GM12878 (cell line): ENCODE results near the gene LRRC61. TPM values are rescaled to one million over a fixed set of nuclear protein-coding genes. Genes with fewer than 3 reads are reported as not detected.
A peak's percentile ranks its signal among the peaks of the same experiment; 100 is the strongest.

Experiments
- ATAC-seq: fragments of 200-7000 bp; cut with Tn5 transposase; 3 replicates; pipeline ENCODE4 v1.9.1; 2020; ENCODE audit warnings: mild to moderate bottlenecking, moderate library complexity
- BruUV-seq: library from RNA; stranded (reverse); fragments of 400-500 nt; replicated peaks from 2 replicates; lab custom pipeline; 2021; lab: Mats Ljungman, UMichigan
- CTCF ChIA-PET: fragments of 300-600 bp; sonication (Branson Sonifier 250); formaldehyde crosslinking; extraction: SDS; loops from one replicate; lab custom pipeline; 2021; ENCODE audit warnings: inconsistent platforms; lab: Yijun Ruan, JAX
- POLR2A ChIA-PET: fragments of 350-600 bp; formaldehyde crosslinking; extraction: SDS; loops from one replicate; lab custom pipeline; 2021; ENCODE audit warnings: inconsistent platforms; lab: Charles Lee
- RAD21 ChIA-PET: fragments of 300-600 bp; sonication (Branson Sonifier 250); formaldehyde crosslinking; loops from one replicate; lab custom pipeline; 2023; ENCODE audit warnings: antibody characterized with exemption; ENCODE audit not compliant: unreplicated experiment; lab: Charles Lee
- SMC1A ChIA-PET: fragments of 300-600 bp; sonication (Branson Sonifier 250); formaldehyde crosslinking; loops from one replicate; lab custom pipeline; 2023; ENCODE audit not compliant: unreplicated experiment, uncharacterized antibody; lab: Charles Lee
- DNase-seq: peaks from one replicate; pipeline ENCODE4 v3.0.0-alpha.2; 2011; ENCODE audit warnings: low read depth, low spot score
- FAIRE-seq: peaks from 3 replicates; lab custom pipeline; 2011; peaks lifted over from hg19 to GRCh38; lab: Jason Lieb, UNC
- H2AFZ ChIP-seq: 2 replicates; pipeline ENCODE4 v1.6.0; 2011; ENCODE audit warnings: low read depth, low read length, control low read depth; ENCODE audit not compliant: control insufficient read depth
- H3K27ac ChIP-seq: 2 replicates; pipeline ENCODE4 v1.5.1; 2011; ENCODE audit warnings: control low read depth; ENCODE audit not compliant: control insufficient read depth, insufficient read depth
- H3K27me3 ChIP-seq, 2 experiments: replicated peaks in 1 of 2; 2 replicates each; pipeline versions ENCODE4 v1.6.0 to v1.6.1; 2011; ENCODE audit warnings: low read length in 1 of 2; ENCODE audit not compliant: control insufficient read depth in 2 of 2, insufficient read depth in 2 of 2
- H3K36me3 ChIP-seq, 2 experiments: 2 replicates each; pipeline ENCODE4 v1.5.1; 2011; ENCODE audit warnings: low read length in 1 of 2; ENCODE audit not compliant: control insufficient read depth in 2 of 2, insufficient read depth in 2 of 2
- H3K4me1 ChIP-seq: 2 replicates; pipeline ENCODE4 v1.6.1; 2011; ENCODE audit warnings: mild to moderate bottlenecking, low read length, moderate library complexity, mixed read lengths; ENCODE audit not compliant: control insufficient read depth, insufficient read depth
- H3K4me2 ChIP-seq: 2 replicates; pipeline ENCODE4 v1.6.0; 2011; ENCODE audit warnings: control low read depth; ENCODE audit not compliant: control insufficient read depth, insufficient read depth
- H3K4me3 ChIP-seq: fragments of 200-600 bp; sonication (generic); 2 replicates; pipeline ENCODE4 v1.5.1; 2016
- H3K79me2 ChIP-seq: 2 replicates; pipeline ENCODE4 v1.6.0; 2011; ENCODE audit warnings: low read length; ENCODE audit not compliant: control insufficient read depth, insufficient read depth
- H3K9ac ChIP-seq: 2 replicates; pipeline ENCODE4 v1.8.0; 2011; ENCODE audit warnings: low read length, control low read depth, mixed read lengths; ENCODE audit not compliant: control insufficient read depth, insufficient read depth
- H3K9me3 ChIP-seq: replicated peaks from 3 replicates; pipeline ENCODE4 v1.5.1; 2011; ENCODE audit warnings: mild to moderate bottlenecking, low read length; ENCODE audit not compliant: control insufficient read depth, insufficient read depth
- H4K20me1 ChIP-seq: 2 replicates; pipeline ENCODE4 v1.6.0; 2011; ENCODE audit not compliant: control insufficient read depth, insufficient read depth
- BACH1 ChIP-seq: fragments of 450-650 bp; IDR thresholded peaks from 2 replicates; pipeline ENCODE4 v1.6.1; 2017; ENCODE audit warnings: mild to moderate bottlenecking, borderline replicate concordance
- BCLAF1 ChIP-seq: fragments of 450-650 bp; IDR thresholded peaks from 2 replicates; pipeline ENCODE4 v1.6.1; 2017; ENCODE audit warnings: antibody characterized with exemption, mild to moderate bottlenecking, moderate library complexity
- KLF5 ChIP-seq: fragments of 450-650 bp; IDR thresholded peaks from 2 replicates; pipeline ENCODE4 v1.6.1; 2014; ENCODE audit warnings: mild to moderate bottlenecking; ENCODE audit not compliant: partially characterized antibody
- NFXL1 ChIP-seq: fragments of 450-650 bp; IDR thresholded peaks from 2 replicates; pipeline ENCODE4 v1.6.1; 2017; ENCODE audit warnings: antibody characterized with exemption, mild to moderate bottlenecking, borderline replicate concordance
- NR2C2 ChIP-seq: IDR thresholded peaks from 2 replicates; pipeline ENCODE4 v1.6.1; 2011; ENCODE audit warnings: borderline replicate concordance, low read depth; ENCODE audit not compliant: control insufficient read depth, insufficient read length
- WGBS: methylation state at CpG from one replicate; pipeline ENCODE4 v1.1.6; 2016; ENCODE audit warnings: low lambda C conversion rate; ENCODE audit not compliant: insufficient replicate concordance, insufficient coverage; ENCODE audit errors: missing lambda C conversion rate; 5-methylcytosine and 5-hydroxymethylcytosine counted together
- in situ Hi-C: fragments of 300-500 bp; cut with MboI; formaldehyde crosslinking; loops from 9 replicates; pipeline ENCODE4 v1.14.3; 2018; ENCODE audit warnings: mixed read lengths
- intact Hi-C: fragments of 100-400 bp; cut with micrococcal nuclease; formaldehyde crosslinking; loops from one replicate; pipeline ENCODE4 v1.14.2; 2022; ENCODE audit not compliant: unreplicated experiment
- polyA plus RNA-seq, 11 experiments: library from polyadenylated mRNA; depleted of rRNA in 4 of 11; unstranded in 6 of 11; stranded (reverse) in 5 of 11; fragments of >200 nt; fragmentation: Nextera tagmentation in 4 of 11; fragmentation: Illumina TruSeq in 1 of 11; extraction: Ambion mirVana in 4 of 11; extraction: Trizol in 1 of 11; gene quantifications; 1 replicate in 1 of 11; 2 replicates in 10 of 11; pipeline versions ENCODE4 v1.2.1 to v1.2.3, GENCODE V29; 2011 to 2016; ENCODE audit warnings: inconsistent platforms in 2 of 11, missing spikeins in 2 of 11, low read depth in 1 of 11
- total RNA-seq, 4 experiments: library from RNA; depleted of rRNA in 3 of 4; stranded (reverse); fragments of >200 nt in 3 of 4; fragmentation: Illumina TruSeq in 1 of 4; extraction: Trizol in 1 of 4; gene quantifications; 2 replicates each; pipeline versions ENCODE4 v1.2.1 to v1.2.3, GENCODE V29; 2013 to 2021
- TF ChIP-seq, protein P1 (sequence below): fragments of 450-650 bp; formaldehyde crosslinking; IDR thresholded peaks from 2 replicates; pipeline ENCODE4 v1.4.0; 2020; ENCODE audit warnings: mild to moderate bottlenecking, moderate library complexity
- TF ChIP-seq, protein P2 (sequence below): IDR thresholded peaks from 2 replicates; pipeline ENCODE4 v1.6.1; 2012; ENCODE audit warnings: mild to moderate bottlenecking, low read depth, low read length
- TF ChIP-seq, protein P3 (sequence below): IDR thresholded peaks from 2 replicates; pipeline ENCODE4 v1.6.1; 2012; ENCODE audit warnings: low read depth, low read length, improper control_type of control experiment

LRRC61 gene
- total and polyA plus RNA-seq, 10 of the 15 experiments (the other 5 are each of a cell fraction or from before 2014, with no cell fraction given), result 1.4 to 54.2 (median 21.8) TPM

DNA sequence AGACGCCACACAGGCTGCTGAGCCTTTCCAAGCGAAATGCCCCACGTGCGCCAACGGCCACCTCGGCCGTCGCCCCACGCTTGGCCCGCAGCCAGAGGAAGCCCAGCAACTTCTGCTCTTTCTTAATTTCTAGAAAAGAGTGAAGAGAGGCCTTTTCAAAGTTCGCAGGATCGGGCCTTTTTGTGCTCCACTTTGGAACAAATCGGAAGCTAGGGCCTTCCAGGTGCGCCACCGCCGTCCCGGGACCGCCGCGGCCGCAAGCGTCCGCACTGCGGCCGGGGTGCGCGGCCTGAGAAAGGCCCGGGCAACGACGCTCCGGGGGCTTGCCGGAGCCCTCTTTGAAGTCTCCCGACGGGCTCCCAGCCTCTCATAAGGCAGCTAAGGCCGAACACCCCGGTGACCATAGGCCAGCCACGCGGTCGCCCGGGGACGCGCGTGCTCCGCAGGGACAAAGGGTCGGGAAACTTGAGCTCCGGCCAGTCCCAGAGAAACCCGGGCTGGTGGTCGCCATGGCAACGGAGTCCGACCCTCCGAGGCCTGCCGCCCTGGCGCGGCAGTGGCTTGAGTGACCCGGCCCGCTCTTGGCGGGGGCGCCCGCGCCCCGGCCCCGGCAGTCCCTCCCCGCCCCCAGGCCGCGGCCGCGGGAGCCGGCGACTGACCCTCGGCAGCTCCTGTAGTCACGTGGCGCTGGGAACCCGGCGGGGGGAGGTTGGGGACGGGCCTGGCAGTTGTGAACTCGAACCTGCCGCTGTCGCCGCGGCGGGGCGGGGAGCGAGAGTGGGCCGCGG lies 45.1 kb downstream of the LRRC61 start, which contains the start of gene REPIN1:
REPIN1 (plus strand) TSS at position 727 of the 788 bp plus-strand sequence. CDS start 890 bp downstream, outside the sequence.
- H3K9me3 ChIP-seq, result no peaks in the 10 kb centered on the region
- H4K20me1 ChIP-seq, result no peaks in the 10 kb centered on the region; the same call in 1 of the 2 replicates
- intact Hi-C loops, result loop anchor here (1.0 to 2.0 kb wide), 2 partner anchors 11 to 45 kb away; partner anchors contain the start of genes ACTR3C, LRRC61 and ZNF775
- H3K27me3 ChIP-seq, result no peaks in the 10 kb centered on the region
- H3K4me1 ChIP-seq, result peaks cover 30% of the 10 kb centered on the region
- ChIA-PET POLR2A (interaction anchor here (0.6 to 4.9 kb wide), 7 partner anchors 9 to 65 kb away, joined by 3 to 46 read pairs (median 19); a partner anchor contains a TSS), SMC1A (interaction anchor here (0.5 to 5.6 kb wide), 4 partner anchors 10 to 118 kb away, joined by 3 to 41 read pairs (median 4); a partner anchor contains a TSS), RAD21 (interaction anchor here (0.9 to 5.3 kb wide), 8 partner anchors 10 to 418 kb away, joined by 3 to 45 read pairs (median 14); a partner anchor contains a TSS), CTCF (interaction anchor here (0.6 to 7.7 kb wide), 8 partner anchors 9 to 66 kb away, joined by 3 to 70 read pairs (median 4); a partner anchor contains a TSS)
- FAIRE-seq (no peak), DNase-seq (no peak), ATAC-seq (peak; percentile 57)
- in situ Hi-C loops, result no loop called here
- peak within 1 kb of the TSS; percentile 99 for H3K9ac ChIP-seq
- H3K4me3 ChIP-seq, result peak within 1 kb of the TSS; percentile 96
- H2AFZ ChIP-seq, result peak within 1 kb of the TSS; percentile 69
- BruUV-seq, result TSS peak; percentile 75
- H3K79me2 ChIP-seq, result peaks cover 55% of the 10 kb centered on the region
- H3K36me3 ChIP-seq, result peaks cover 13 to 14% of the 10 kb centered on the region in 2 experiments
- under 1% methylated on average over 56 of the region's 85 CpGs for WGBS
- peak within 1 kb of the TSS; percentile 99 for H3K4me2 ChIP-seq
- H3K27ac ChIP-seq, result peak within 1 kb of the TSS; percentile 97
- TF ChIP-seq, protein P1, sequence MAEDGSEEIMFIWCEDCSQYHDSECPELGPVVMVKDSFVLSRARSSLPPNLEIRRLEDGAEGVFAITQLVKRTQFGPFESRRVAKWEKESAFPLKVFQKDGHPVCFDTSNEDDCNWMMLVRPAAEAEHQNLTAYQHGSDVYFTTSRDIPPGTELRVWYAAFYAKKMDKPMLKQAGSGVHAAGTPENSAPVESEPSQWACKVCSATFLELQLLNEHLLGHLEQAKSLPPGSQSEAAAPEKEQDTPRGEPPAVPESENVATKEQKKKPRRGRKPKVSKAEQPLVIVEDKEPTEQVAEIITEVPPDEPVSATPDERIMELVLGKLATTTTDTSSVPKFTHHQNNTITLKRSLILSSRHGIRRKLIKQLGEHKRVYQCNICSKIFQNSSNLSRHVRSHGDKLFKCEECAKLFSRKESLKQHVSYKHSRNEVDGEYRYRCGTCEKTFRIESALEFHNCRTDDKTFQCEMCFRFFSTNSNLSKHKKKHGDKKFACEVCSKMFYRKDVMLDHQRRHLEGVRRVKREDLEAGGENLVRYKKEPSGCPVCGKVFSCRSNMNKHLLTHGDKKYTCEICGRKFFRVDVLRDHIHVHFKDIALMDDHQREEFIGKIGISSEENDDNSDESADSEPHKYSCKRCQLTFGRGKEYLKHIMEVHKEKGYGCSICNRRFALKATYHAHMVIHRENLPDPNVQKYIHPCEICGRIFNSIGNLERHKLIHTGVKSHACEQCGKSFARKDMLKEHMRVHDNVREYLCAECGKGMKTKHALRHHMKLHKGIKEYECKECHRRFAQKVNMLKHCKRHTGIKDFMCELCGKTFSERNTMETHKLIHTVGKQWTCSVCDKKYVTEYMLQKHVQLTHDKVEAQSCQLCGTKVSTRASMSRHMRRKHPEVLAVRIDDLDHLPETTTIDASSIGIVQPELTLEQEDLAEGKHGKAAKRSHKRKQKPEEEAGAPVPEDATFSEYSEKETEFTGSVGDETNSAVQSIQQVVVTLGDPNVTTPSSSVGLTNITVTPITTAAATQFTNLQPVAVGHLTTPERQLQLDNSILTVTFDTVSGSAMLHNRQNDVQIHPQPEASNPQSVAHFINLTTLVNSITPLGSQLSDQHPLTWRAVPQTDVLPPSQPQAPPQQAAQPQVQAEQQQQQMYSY (CRISPR knock-in tag), result no peak
- TF ChIP-seq, protein P2, sequence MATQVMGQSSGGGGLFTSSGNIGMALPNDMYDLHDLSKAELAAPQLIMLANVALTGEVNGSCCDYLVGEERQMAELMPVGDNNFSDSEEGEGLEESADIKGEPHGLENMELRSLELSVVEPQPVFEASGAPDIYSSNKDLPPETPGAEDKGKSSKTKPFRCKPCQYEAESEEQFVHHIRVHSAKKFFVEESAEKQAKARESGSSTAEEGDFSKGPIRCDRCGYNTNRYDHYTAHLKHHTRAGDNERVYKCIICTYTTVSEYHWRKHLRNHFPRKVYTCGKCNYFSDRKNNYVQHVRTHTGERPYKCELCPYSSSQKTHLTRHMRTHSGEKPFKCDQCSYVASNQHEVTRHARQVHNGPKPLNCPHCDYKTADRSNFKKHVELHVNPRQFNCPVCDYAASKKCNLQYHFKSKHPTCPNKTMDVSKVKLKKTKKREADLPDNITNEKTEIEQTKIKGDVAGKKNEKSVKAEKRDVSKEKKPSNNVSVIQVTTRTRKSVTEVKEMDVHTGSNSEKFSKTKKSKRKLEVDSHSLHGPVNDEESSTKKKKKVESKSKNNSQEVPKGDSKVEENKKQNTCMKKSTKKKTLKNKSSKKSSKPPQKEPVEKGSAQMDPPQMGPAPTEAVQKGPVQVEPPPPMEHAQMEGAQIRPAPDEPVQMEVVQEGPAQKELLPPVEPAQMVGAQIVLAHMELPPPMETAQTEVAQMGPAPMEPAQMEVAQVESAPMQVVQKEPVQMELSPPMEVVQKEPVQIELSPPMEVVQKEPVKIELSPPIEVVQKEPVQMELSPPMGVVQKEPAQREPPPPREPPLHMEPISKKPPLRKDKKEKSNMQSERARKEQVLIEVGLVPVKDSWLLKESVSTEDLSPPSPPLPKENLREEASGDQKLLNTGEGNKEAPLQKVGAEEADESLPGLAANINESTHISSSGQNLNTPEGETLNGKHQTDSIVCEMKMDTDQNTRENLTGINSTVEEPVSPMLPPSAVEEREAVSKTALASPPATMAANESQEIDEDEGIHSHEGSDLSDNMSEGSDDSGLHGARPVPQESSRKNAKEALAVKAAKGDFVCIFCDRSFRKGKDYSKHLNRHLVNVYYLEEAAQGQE, result no peak
- TF ChIP-seq KLF5, result no peak
- TF ChIP-seq, protein P3, sequence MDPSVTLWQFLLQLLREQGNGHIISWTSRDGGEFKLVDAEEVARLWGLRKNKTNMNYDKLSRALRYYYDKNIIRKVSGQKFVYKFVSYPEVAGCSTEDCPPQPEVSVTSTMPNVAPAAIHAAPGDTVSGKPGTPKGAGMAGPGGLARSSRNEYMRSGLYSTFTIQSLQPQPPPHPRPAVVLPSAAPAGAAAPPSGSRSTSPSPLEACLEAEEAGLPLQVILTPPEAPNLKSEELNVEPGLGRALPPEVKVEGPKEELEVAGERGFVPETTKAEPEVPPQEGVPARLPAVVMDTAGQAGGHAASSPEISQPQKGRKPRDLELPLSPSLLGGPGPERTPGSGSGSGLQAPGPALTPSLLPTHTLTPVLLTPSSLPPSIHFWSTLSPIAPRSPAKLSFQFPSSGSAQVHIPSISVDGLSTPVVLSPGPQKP, result 0 out of 2 replicates have a peak, but pooled peaks have one; percentile 41
- no peak for TF ChIP-seq NR2C2
- TF ChIP-seq BCLAF1, result no peak
- TF ChIP-seq BACH1, result no peak; the same call in 1 of the 2 replicates
- TF ChIP-seq NFXL1, result no peak
